ENCODE measurements around the gene SEMA4D.

DNA sequence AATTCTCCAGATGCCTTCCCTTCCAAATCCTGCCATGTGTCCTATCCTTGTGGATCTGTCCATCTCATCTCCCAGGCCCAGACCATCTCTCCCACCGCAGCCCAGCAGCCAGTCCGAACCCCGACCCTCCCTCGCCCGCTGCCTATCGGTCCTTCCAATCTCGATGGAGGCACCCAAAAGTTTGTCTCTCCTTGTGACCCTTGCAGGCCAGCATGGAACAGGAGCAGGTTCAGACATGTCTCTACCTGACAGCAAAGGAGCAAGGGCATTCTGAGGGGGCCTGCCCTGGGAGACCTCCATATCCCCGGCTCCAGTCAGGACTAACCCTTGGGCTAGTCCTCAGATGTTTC is 51.0 kb downstream of the SEMA4D start:
- TF ChIP-seq, protein P1, sequence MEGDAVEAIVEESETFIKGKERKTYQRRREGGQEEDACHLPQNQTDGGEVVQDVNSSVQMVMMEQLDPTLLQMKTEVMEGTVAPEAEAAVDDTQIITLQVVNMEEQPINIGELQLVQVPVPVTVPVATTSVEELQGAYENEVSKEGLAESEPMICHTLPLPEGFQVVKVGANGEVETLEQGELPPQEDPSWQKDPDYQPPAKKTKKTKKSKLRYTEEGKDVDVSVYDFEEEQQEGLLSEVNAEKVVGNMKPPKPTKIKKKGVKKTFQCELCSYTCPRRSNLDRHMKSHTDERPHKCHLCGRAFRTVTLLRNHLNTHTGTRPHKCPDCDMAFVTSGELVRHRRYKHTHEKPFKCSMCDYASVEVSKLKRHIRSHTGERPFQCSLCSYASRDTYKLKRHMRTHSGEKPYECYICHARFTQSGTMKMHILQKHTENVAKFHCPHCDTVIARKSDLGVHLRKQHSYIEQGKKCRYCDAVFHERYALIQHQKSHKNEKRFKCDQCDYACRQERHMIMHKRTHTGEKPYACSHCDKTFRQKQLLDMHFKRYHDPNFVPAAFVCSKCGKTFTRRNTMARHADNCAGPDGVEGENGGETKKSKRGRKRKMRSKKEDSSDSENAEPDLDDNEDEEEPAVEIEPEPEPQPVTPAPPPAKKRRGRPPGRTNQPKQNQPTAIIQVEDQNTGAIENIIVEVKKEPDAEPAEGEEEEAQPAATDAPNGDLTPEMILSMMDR (IDR thresholded peaks at IDR 0.05; ENCODE audit: low read length), result no peak
- no peak for TF ChIP-seq EZH2 (IDR thresholded peaks at IDR 0.05; ENCODE audit: borderline replicate concordance, low read length)

Measured in OCI-LY1 (cell line).